Adrenal gland (tissue), 12 donors: ENCODE data around the gene PVALEF. TPM values are rescaled to one million over a fixed set of nuclear protein-coding genes. Genes with fewer than 3 reads are reported as not detected.
A peak's percentile ranks its signal among the peaks of the same experiment; 100 is the strongest.

ENCODE experiments used
- DNase-seq, 7 donors: peaks; one replicate each; pipeline ENCODE4 v3.0.0-alpha.2; 2019 to 2020
- H3K27ac ChIP-seq, 5 donors: fragments of 200-600 bp; sonication (generic) in 4 of 5; 1 replicate in 3 of 5; 2 replicates in 2 of 5; pipeline versions ENCODE4 v1.5.1 to v1.8.0; 2016 to 2020; ENCODE audit warnings: mild to moderate bottlenecking in 1 of 5
- H3K27me3 ChIP-seq: fragments of 200-600 bp; 2 replicates; pipeline ENCODE4 v1.8.0; 2021
- H3K36me3 ChIP-seq, 2 donors: fragments of 200-600 bp; replicated peaks in 1 of 2; 1 replicate in 1 of 2; 2 replicates in 1 of 2; pipeline versions ENCODE4 v1.5.1 to v1.8.0; 2018 to 2022
- H3K4me1 ChIP-seq, 2 donors: fragments of 200-600 bp; replicated peaks in 1 of 2; 1 replicate in 1 of 2; 2 replicates in 1 of 2; pipeline versions ENCODE4 v1.5.1 to v1.8.0; 2018 to 2021
- H3K4me3 ChIP-seq, 4 donors: fragments of 200-600 bp; sonication (generic) in 3 of 4; one replicate each; pipeline ENCODE4 v1.5.1; 2016 to 2018
- H3K9me3 ChIP-seq, 3 donors: fragments of 200-600 bp; sonication (generic) in 1 of 3; replicated peaks in 1 of 3; 1 replicate in 2 of 3; 2 replicates in 1 of 3; pipeline versions ENCODE4 v1.5.1 to v1.8.0; 2016 to 2021
- CTCF ChIP-seq, 6 experiments: fragments of 450-650 bp in 4 of 6; fragments of 200-600 bp in 2 of 6; sonication (generic) in 1 of 6; IDR thresholded peaks; 1 replicate in 5 of 6; 2 replicates in 1 of 6; pipeline versions ENCODE4 v1.5.1 to v1.8.0; 2016 to 2021; ENCODE audit warnings: antibody characterized with exemption in 6 of 6, mild to moderate bottlenecking in 2 of 6, moderate library complexity in 1 of 6
- POLR2A ChIP-seq, 2 donors: fragments of 450-650 bp; IDR thresholded peaks; one replicate each; pipeline ENCODE4 v1.6.1; 2017; ENCODE audit warnings: antibody characterized with exemption in 2 of 2, mild to moderate bottlenecking in 2 of 2, moderate library complexity in 1 of 2
- WGBS, 4 donors: extraction: QIAGEN DNeasy Blood & Tissue Kit in 2 of 4; methylation state at CpG; one replicate each; pipeline versions ENCODE4 v1.1.5 to v1.1.7; 2013 to 2017; 5-methylcytosine and 5-hydroxymethylcytosine counted together
- intact Hi-C, 2 donors: fragments of 100-400 bp; cut with DNase I; formaldehyde crosslinking; loops; one replicate each; pipeline versions ENCODE4 v1.14.1 to v1.15.0; 2022 to 2023
- polyA plus RNA-seq, 3 donors: library from polyadenylated mRNA; stranded (reverse); fragments of 200-250 nt in 2 of 3; fragments of 350-450 nt in 1 of 3; fragmentation: Illumina TruSeq in 1 of 3; extraction: RNeasy Lipid Tissue Mini Kit (QIAGEN cat#74804) in 1 of 3; gene quantifications; one replicate each; pipeline ENCODE4 v1.2.3, GENCODE V29; 2013 to 2014
- total RNA-seq, 9 donors: library from RNA; depleted of rRNA in 4 of 9; stranded (reverse); fragments of >200 nt in 4 of 9; fragments of 120-200 nt in 1 of 9; fragmentation: NEBNext Ultra II Directional in 1 of 9; extraction: Animal tissue kit (Norgen Biotek cat#: 25700) in 1 of 9; gene quantifications; one replicate each; pipeline versions ENCODE4 v1.1.0 to v1.2.4, GENCODE V29; 2013 to 2023
- donor health status: healthy with polysubstance abuse.
- donor health status: Bipolar disorder and iron deficiency.
- donor health status: DM: yes; HTN: yes; CAD: no.
- donor health status: DM: no; HTN: no; CAD: no.
- donor health status: DM: no; HTN: no; CAD: no.
- donor health status: DM: yes; HTN: yes; CAD: no.

The PVALEF gene
- total and polyA plus RNA-seq, 12 donors = not detected

- DNase-seq = no peak
- H3K4me3 ChIP-seq = no peak overlapping the region
- no peak for TF ChIP-seq CTCF (IDR thresholded peaks at IDR 0.05)
- TF ChIP-seq POLR2A (IDR thresholded peaks at IDR 0.05) = no peak
- no peaks in the 10 kb centered on the region for H3K27me3 ChIP-seq
- no peaks in the 10 kb centered on the region for H3K9me3 ChIP-seq
- peaks cover 3 to 5% of the 10 kb centered on the region in 2 donors for H3K4me1 ChIP-seq
- WGBS, 4 donors = 73 to 79% (median 76%) methylated on average over 2 to 9 of the region's 9 CpGs
- no peak overlapping the region for H3K27ac ChIP-seq
- H3K36me3 ChIP-seq = peaks cover 0 to 41% of the 10 kb centered on the region in 2 donors
- intact Hi-C loops = no loop called here
Measured at GRCh38 chr17:81228420-81228819, 63.1 kb downstream of the PVALEF start.

GRCh38 chr17:81228834-81229665, 63.7 kb downstream of the PVALEF start:
- Histone ChIP-seq H3K4me3 (no peak overlapping the region), H3K27me3 (no peaks in the 10 kb centered on the region), H3K36me3 (peaks cover 0 to 46% of the 10 kb centered on the region in 2 donors), H3K9me3 (no peaks in the 10 kb centered on the region), H3K27ac (no peak overlapping the region), H3K4me1 (no peaks in the 10 kb centered on the region)
- no peak for DNase-seq
- WGBS, 4 donors = 61 to 84% (median 81%) methylated on average over 6 to 32 of the region's 32 CpGs
- no peak for TF ChIP-seq CTCF (IDR thresholded peaks at IDR 0.05)
- TF ChIP-seq POLR2A (IDR thresholded peaks at IDR 0.05) = no peak
- intact Hi-C loops = no loop called here

GRCh38 chr17:81229666-81229920, 64.3 kb downstream of the PVALEF start:
- H3K9me3 ChIP-seq = no peaks in the 10 kb centered on the region
- no peak overlapping the region for H3K4me3 ChIP-seq
- intact Hi-C loops = no loop called here
- H3K36me3 ChIP-seq = peaks cover 0 to 46% of the 10 kb centered on the region in 2 donors
- no peaks in the 10 kb centered on the region for H3K27me3 ChIP-seq
- WGBS, 4 donors = 92 to 97% (median 95%) methylated on average over 6 to 14 of the region's 14 CpGs
- no peak for DNase-seq
- no peaks in the 10 kb centered on the region for H3K4me1 ChIP-seq
- TF ChIP-seq CTCF (IDR thresholded peaks at IDR 0.05) = no peak
- TF ChIP-seq POLR2A (IDR thresholded peaks at IDR 0.05) = no peak
- no peak overlapping the region for H3K27ac ChIP-seq

GRCh38 chr17:81230043-81230820, 64.9 kb downstream of the PVALEF start:
- H3K27ac ChIP-seq = no peak overlapping the region
- TF ChIP-seq CTCF (IDR thresholded peaks at IDR 0.05) (peak in 1 of 6 experiments; percentile 28), POLR2A (IDR thresholded peaks at IDR 0.05) (no peak)
- H3K9me3 ChIP-seq = no peaks in the 10 kb centered on the region
- peaks cover 0 to 46% of the 10 kb centered on the region in 2 donors for H3K36me3 ChIP-seq
- intact Hi-C loops = no loop called here
- no peaks in the 10 kb centered on the region for H3K4me1 ChIP-seq
- no peaks in the 10 kb centered on the region for H3K27me3 ChIP-seq
- H3K4me3 ChIP-seq = no peak overlapping the region
- 90 to 94% (median 92%) methylated on average over 11 to 26 of the region's 26 CpGs for WGBS, 4 donors
- DNase-seq = peak in 1 of 7 donors; percentile 15
